HK-2 (cell line): ENCODE results near the gene SPATA46.

Source experiments
- DNase-seq: peaks from one replicate; pipeline ENCODE4 v3.0.0-alpha.2; 2018; ENCODE audit not compliant: unreplicated experiment

Gene SPATA46

DNA sequence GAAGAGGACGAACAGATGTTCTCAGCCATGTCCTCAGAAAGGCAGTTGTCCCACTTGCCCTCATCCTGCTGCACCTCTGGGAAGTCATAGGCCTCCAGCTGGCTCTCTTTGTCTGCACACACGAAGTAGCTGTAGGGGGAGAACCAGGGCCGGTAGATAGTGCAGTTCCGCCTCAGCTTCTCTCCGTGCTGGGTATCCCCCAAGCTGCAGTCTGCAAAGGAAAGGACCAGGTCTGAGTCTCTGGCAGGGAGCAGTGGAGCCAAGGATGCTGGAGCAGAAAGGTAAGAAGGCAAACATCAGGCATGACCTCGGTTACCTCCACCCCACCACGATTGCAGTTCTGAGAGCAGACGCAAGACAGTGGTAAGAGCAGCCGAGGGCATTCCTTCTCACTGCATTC, 2.2 kb downstream of the SPATA46 start:
- no peak for DNase-seq

DNA sequence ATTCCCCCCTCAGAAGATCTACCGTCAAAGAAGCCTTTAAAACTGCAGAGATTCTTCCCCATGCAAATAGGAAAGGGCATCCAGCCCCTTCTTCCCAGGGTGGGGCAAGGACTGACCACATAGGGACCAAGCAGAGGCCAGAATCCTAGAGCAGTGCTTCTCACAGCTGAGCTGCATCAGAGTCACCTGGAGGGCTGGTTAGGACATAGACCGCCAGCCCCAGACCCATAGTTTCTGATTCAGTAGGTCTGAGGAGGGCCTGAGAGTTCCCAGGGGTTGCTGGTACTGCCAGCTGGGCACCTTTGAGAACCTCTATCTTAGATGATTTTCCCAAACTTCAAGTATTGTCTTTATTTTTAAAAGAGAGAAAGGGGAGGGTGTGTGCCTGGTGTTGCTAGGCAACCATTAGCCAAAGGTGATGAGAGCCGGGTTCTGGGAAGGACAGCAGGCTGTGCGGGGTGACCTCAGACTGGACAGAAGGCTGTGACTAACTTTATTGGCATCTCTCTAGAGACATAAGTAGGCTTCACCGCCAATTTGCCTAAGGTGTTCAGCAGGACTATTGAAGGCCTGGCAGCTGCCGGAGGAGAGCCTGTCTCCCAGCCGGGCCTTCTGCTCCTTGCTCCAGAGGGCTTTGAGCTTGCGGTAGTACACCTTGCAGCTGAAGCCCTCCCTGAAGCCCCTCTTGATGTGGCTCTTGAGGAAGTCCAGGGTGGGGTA, 3.0 kb downstream of the SPATA46 start:
- DNase-seq: peak; percentile 69

DNA sequence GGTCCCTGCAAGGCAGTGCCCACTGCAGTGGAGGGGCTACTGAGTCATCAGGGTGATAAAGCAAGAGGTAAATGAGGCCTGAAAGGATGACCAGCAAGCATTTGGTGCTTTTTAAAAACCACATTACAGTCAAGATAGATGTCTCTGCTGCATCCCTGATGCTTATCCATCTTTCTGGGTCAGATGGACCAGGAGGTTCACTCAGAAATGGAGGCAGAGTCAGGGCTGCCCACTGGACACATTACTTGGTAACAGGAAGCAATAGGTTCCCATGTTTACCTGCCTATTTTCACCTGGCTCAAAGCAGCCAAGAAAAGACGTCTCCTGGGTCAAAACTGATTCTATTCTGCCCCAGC, 3.6 kb downstream of the SPATA46 start:
- DNase-seq: no peak

DNA sequence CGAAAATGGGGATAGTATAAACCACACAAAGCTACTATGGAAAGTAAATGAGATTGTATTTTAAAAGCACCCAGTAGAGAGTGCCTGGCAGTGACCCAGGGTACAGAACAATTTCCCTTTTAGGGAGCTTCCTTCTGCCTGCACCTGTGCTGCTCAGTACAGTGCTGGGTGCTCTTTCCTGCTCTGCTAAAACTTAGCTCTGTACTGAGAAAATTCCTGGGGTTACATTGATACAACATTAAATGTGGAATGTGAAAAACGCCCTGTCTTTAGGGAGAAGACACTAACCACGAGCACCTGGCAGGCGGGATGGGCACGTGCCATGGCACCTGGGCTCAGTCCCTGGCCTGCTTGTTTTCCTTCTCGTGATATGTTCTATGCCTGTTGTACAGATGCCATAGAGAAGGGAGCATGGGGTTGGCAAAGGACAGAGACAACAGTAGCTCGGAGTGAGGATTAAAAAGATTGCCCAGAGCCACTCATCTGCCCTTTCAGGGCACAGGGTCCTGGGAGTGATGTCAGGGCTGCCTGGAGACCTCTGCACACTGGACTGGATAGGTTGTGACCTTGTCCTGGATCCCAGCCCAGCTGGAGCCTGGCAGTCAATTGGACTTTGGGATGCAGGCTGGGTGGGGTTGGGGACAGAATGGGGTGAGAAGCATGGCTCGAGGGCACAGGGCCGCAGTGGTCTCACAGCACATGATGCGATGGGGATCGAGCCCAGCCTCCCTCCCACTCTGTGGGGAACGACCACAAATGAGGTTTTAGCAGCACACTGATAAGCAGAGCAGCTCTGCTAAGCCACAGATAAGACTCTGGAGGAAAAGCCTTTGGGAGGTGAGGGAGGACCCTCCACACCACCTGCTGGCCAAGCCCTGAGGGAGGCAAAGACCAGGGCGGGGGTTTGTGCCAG, 4.2 kb downstream of the SPATA46 start:
- DNase-seq: no peak

DNA sequence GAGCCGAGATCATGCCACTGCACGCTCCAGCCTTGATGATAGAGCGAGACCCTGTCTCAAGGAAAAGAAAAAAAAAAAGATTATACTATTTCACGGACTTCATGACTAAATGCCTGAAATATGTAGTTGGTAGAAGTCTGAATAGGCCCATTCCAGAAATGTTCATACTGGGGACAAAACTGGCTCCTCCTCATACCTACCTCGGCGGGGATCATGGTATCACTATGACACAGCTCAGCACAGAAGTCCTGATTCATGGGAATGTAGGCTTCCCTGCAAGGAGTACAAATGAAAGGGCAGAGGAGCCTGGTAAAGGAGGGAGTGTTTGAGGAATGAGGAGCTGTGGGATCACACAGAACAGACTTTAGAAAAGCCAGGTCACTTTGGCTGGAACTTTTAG, 5.0 kb downstream of the SPATA46 start:
- no peak for DNase-seq

DNA sequence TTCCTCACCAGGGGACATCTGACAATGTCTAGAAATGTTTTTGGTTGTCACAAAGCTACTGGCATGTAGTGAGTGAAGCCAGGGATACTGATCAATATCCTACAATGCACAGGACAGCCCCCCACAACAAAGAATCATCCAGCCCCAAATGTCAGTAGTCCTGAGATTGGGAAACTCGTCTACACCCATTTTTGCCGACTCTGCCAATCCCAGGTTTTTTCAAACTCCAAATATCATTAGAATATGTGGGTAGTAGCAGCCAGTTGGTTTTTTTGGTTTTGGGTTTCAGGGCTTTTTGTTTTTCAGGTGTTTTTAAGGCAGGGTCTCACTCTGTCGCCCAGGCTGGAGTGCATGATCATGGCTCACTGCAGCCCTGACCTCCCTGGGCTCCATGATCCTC, 5.9 kb downstream of the SPATA46 start:
- DNase-seq: no peak

DNA sequence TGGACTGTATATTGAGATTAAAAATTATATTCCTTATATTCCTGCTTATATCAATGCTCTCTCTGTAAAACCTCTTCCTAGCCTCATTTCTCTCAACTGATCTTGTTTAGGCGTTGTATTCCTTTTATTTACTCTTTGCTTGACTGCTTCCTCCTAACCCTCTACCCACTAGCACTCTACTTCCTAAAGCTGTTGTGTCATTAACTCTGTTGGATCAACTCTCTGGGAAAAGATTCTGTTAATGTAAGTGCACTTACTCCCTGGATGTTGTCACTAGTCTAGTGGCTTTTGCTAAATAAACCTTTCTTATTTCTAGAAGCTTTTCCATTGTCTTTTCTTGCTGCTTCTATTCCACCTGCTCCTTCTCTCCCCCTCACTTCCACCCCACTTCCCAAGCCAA, 6.5 kb downstream of the SPATA46 start:
- no peak for DNase-seq

DNA sequence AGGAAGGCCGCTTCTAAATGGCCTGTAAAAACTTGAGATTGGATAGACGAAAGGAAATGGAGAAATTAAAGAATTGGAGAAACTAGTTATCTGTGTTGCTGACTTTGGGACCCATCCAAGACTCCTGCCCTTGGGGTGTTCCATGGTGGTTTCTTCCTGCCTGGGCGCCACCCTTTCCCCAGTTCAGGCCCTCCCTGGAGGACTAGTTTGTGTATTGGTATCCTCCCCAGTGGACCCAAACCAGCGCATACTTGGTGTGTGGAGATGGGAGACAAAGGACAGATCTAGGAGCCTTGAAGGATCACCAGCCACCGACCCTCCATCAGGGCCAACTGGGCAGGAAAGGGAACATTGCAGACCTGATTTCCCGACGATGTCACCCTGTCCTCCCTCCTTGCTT, 7.1 kb downstream of the SPATA46 start:
- DNase-seq: no peak

DNA sequence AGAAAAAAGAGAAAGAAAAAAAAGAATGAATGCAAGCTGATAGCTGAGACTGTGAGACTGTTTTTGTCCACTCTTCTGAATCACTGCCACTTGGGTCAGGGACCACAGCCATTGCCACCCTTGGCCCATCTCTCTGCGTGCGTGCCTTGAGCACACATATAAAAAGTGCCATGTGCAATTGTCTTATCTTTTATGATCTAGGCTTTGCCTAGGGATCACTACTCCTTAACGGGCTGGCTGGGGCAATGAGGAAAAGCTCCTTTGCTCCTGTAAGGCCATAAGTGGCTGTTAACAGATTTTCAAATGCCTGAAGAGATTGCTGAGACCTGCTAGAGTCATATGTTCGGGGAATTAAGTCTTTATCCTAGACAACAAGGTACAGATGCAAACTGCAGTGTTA, 8.2 kb downstream of the SPATA46 start:
- no peak for DNase-seq

DNA sequence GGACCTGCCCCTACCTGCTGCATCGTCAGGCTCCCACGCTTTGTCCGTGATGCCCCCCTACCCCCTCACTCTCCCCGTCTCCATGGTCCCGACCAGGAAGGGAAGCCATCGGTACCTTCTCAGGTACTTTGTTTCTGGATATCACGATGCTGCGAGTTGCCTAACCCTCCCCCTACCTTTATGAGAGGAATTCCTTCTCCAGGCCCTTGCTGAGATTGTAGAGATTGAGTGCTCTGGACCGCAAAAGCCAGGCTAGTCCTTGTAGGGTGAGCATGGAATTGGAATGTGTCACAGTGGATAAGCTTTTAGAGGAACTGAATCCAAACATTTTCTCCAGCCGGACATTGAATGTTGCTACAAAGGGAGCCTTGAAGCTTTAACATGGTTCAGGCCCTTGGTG, 8.9 kb downstream of the SPATA46 start:
- no peak for DNase-seq

DNA sequence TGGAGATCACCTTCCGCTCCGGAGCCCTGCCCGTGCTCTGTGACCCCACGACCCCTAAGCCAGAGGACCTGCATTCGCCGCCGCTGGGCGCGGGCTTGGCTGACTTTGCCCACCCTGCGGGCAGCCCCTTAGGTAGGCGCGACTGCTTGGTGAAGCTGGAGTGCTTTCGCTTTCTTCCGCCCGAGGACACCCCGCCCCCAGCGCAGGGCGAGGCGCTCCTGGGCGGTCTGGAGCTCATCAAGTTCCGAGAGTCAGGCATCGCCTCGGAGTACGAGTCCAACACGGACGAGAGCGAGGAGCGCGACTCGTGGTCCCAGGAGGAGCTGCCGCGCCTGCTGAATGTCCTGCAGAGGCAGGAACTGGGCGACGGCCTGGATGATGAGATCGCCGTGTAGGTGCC, 9.6 kb downstream of the SPATA46 start:
- no peak for DNase-seq

DNA sequence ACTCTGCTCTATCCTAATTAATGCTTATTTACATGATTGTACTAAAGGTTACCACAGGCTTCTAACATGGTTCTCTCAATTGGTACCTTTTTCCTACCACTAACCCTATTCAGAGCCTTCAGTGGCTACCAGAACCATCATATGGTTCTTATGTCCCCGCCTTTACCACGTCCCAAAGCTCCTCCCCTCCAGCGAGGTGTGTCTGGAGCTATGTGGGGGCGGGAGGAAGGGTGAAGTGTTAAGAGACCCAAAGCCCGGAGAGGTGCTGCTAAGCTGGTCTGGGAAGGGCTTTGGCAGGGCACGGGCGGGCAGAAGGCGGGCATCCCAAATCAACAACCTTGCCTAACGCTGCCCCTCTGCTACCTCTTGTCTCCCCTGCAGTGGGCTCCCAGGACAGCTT, 10.0 kb downstream of the SPATA46 start:
- DNase-seq: no peak

DNA sequence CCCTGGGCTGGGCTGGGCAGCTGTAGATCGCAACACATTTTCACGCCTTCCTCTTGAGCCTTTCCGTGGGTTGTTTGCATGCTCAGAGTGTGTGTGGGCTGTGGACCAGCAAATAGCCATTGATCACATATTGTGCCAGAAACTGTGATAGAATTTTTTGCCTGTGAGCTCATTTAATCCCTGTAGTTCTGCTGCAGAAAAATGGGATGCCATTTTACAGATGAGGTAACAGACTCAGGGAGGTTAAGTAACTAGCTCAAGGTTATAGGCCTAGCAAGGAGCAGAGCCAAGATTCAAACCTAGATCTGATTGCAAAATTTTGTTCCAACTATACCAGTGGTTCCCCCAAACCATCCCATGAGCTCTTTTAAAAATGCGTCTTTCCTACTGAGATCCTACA, 10.5 kb downstream of the SPATA46 start:
- DNase-seq: no peak

DNA sequence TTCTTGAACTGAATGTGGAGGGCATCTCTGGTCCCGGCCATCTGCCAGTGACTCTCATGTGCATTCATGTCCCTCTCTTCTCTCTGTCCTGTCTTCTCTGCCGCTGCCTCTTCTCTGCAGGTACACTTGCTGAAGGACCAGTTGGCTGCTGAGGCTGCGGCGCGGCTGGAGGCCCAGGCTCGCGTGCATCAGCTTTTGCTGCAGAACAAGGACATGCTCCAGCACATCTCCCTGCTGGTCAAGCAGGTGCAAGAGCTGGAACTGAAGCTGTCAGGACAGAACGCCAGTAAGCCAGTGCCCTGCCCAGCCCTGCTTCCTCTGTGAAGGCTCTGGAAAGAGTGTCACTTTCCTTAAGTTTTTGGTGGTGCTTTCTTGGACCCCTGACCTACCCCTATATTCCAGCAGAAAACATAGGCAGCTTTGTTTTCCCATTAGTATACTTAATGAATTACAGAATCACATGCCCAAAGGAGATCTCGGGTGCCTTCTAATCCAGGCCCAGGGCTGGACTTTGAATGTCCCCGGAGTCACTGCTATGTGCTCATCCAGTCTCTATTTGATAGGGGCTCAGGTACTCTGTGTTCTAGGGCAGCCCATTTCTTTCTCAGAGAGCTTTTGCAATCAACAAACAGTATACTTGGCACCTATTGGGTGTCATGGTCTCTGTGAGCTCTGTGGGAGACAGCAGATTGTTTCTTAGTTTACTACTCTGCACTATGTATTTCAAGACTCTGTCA, 11.2 kb downstream of the SPATA46 start:
- DNase-seq: no peak

DNA sequence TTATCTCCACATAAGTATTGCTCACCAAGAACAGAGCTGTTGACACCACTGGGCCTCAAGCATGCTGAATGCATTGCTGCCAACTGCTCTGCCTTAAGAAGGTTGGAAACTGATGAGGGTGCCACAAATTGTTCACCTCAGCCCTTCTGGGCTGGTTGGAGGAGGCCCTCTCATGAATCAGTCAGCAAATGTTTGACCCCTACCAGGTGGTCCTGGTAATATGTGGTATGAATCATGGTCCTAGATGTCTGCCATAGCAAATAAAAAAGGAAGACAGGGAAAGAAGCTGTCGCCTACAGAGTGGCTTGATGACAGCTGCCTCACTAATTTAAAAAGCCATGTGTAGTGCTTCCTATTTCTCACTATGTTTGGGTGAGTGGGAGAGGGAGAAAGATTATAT, 12.2 kb downstream of the SPATA46 start:
- DNase-seq: no peak

DNA sequence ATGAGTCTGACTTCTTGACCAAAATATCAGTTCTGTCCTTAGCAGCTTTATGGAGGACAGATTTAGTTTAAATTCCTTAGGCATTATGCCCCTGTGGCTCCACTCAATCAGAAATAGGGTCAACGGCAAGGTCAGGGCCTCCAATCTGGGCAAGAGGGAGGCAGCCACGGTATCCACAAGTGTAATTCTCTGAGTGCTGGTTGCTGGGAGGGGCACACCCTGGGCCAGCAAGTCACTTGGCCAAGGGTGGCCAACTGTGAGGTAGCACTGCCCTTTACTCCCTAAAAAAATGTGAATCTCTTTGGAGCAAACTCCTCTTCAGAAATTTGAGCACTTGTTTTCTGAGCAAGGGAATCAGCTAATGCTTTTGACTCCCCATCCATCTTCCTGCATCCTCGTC, 12.8 kb downstream of the SPATA46 start:
- no peak for DNase-seq

DNA sequence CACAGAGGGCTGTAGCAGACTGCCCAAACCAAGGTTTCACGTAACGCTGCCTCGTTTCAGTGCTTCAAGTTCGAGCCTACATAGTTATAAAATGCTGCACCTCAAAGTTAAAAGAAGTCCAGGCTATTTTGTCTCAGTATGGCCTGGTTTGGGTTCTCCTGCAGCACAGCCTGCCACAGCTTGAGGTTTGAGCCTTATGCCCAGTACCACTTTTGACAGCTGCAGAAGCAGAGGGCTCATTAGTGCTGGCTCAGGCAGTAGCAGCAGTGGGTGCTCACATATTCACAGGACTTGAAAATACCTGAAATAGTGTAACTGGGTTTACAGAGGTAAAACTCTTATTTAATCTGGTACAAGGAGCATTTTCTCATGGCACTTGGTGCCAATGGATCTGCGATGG, 15.3 kb downstream of the SPATA46 start:
- no peak for DNase-seq

DNA sequence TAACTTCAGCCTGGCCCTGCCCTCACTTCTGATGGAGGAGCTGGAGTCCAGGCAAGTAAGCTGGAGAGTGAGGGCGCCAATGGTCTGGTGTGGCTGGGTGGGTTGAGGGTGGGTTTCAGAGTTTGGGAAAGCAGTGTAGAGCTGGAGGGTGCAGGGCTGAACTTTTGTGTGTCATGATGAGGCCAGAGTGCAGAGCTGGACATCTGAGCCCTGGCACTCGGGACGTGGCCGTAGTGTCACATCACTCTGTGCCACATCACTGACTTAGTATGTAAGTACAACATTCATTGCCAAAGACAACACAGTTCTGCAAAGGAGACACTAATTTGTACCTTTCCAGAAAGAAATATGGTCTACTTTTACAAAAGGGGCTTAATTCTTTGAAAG, 15.8 kb downstream of the SPATA46 start:
- DNase-seq: no peak

DNA sequence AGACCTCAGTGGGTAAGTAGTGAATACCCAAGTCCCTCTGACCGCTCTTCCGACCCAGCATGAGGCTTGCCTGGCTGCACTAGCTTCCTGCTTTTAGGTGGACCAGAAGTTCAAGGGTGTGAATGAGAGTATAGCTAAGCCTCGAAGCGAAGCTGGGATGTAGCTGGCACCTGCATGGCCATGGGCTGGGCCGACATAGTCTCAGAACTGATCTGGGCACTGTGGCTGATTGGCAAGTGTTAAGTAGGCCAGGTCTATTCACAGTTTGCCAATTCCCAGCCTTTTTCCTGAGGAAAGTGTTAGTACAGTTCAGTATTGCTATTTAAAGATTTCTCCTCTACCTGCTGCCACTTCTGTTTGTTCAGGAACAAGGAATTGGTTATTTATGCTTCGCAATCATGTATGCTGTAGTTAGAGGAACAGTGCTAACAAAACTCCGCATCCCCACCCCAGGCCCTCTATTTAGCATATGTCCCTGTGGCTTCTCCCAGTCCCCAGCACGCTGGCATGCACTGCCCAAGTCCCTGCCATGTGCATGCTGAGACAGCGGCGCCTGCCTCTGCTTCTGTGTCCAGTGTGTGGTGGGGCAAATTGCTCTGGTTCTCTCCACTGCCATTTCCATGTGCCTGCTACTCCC, 16.3 kb downstream of the SPATA46 start:
- DNase-seq: no peak

DNA sequence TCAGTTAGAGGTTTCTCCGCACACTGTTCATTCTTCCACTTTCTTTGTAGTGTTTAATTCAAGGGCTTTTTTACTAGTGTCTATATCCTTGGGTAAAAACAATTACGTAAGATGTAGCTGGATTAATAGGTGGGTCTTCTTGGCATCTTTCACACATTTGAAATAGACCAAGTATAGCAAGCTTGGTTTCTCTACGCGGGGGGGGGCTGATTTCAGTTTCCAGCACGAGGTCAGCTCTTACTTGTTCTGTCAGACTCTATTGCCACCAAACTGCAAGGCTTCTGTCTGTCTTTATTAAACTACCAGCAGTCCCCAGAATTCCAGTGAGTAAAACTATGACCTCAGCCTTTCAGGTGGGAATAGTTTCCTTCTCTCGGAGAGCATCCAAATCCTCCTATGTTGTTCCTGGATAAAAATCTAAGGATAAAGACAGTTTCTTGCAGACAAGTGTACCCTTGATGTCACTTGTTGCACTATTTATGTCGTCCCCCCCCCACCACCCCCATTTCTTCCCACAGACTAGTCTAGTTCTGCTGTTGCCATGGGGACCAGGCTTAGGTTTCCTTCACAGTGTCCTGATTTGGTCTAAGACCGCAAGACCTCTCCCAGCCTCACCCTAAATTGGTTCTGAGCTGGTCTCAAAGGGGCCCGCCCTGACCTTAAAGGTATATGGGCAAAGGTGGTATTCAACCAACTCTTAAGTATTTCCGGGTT, 17.0 kb downstream of the SPATA46 start:
- no peak for DNase-seq

DNA sequence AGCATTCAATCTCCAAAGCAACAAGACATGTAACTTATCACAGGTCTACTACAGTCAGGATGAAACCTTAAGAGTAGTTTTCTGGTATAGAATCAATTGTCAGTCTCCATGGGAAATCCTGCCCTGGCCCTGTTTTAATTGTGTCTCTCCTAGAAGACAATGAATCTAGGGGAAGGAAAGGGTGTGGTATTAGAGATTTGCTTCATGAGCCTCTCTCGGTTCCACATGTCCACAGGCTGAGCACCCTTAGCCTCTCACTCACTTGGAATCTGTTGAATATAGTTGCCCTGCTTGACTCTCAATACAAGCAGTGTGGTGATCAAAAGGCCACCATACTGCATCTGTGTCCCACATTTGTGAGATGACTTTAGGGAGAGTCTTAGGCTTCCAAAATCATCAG, 17.7 kb downstream of the SPATA46 start:
- no peak for DNase-seq
